Suprapubic skin (tissue), 4 donors: Measurements from ENCODE around the gene SMG6.

Experiments used
- CTCF ChIP-seq, 2 donors: fragments of 200-600 bp in 1 of 2; fragments of 450-650 bp in 1 of 2; sonication (generic) in 1 of 2; IDR thresholded peaks; one replicate each; pipeline ENCODE4 v1.5.1; 2016 to 2019; ENCODE audit warnings: antibody characterized with exemption in 2 of 2, mild to moderate bottlenecking in 1 of 2, moderate library complexity in 1 of 2
- EP300 ChIP-seq: sonication (generic); formaldehyde crosslinking; IDR thresholded peaks from one replicate; pipeline ENCODE4 v1.6.1; 2017; ENCODE audit warnings: antibody characterized with exemption
- POLR2A ChIP-seq, 2 donors: fragments of 450-650 bp; IDR thresholded peaks; one replicate each; pipeline ENCODE4 v1.6.1; 2017; ENCODE audit warnings: antibody characterized with exemption in 2 of 2, mild to moderate bottlenecking in 2 of 2, moderate library complexity in 2 of 2
- POLR2AphosphoS5 ChIP-seq, 3 donors: sonication (generic); formaldehyde crosslinking; IDR thresholded peaks; one replicate each; pipeline ENCODE4 v1.6.1; 2017; ENCODE audit warnings: antibody characterized with exemption in 3 of 3

GRCh38 chr17:2181206-2181896, 122.2 kb downstream of the SMG6 start:
- no peak for TF ChIP-seq CTCF (IDR thresholded peaks at IDR 0.05)
- TF ChIP-seq POLR2A (IDR thresholded peaks at IDR 0.05): no peak
- TF ChIP-seq POLR2AphosphoS5 (IDR thresholded peaks at IDR 0.05): no peak
- TF ChIP-seq EP300: no peak
